H1 (cell line): ENCODE results near the gene TPRG1L. TPM values are rescaled to one million over a fixed set of nuclear protein-coding genes. Genes with fewer than 3 reads are reported as not detected.

Source experiments
- CTCF ChIA-PET: fragments of 300-600 bp; sonication (Branson Sonifier 250); formaldehyde crosslinking; loops from one replicate; lab custom pipeline; 2021; ENCODE audit not compliant: partially characterized antibody; lab: Charles Lee
- POLR2A ChIA-PET: fragments of 300-600 bp; sonication (Branson Sonifier 250); formaldehyde crosslinking; loops from one replicate; lab custom pipeline; 2021; ENCODE audit warnings: inconsistent platforms; ENCODE audit not compliant: partially characterized antibody; lab: Charles Lee
- DNase-seq, 2 experiments: peaks; one replicate each; pipeline versions ENCODE4 v3.0.0 to v3.0.0-alpha.2; 2010 to 2022; ENCODE audit warnings: low spot score in 2 of 2, low read depth in 1 of 2, mixed read lengths in 1 of 2
- FAIRE-seq: peaks from 2 replicates; lab custom pipeline; 2011; peaks lifted over from hg19 to GRCh38; lab: Jason Lieb, UNC
- H2AFZ ChIP-seq: 2 replicates; pipeline ENCODE4 v1.8.1; 2012; ENCODE audit warnings: low read length, inconsistent platforms
- H2AK5ac ChIP-seq: 2 replicates; pipeline ENCODE4 v1.6.1; 2013; ENCODE audit warnings: low read depth, low read length
- H2BK120ac ChIP-seq: replicated peaks from 2 replicates; pipeline ENCODE3; 2013; ENCODE audit warnings: low read depth, low read length, inconsistent platforms
- H2BK12ac ChIP-seq: 2 replicates; pipeline ENCODE4 v1.6.1; 2013; ENCODE audit warnings: low read depth, low read length
- H2BK15ac ChIP-seq: 2 replicates; pipeline ENCODE4 v1.6.1; 2013; ENCODE audit warnings: low read length
- H2BK20ac ChIP-seq: 2 replicates; pipeline ENCODE4 v1.6.1; 2013; ENCODE audit warnings: low read length
- H2BK5ac ChIP-seq: 2 replicates; pipeline ENCODE4 v1.6.1; 2013; ENCODE audit warnings: low read depth, low read length
- H3K14ac ChIP-seq: 2 replicates; pipeline ENCODE4 v1.6.1; 2013; ENCODE audit warnings: inconsistent platforms; ENCODE audit not compliant: insufficient read length
- H3K18ac ChIP-seq: 2 replicates; pipeline ENCODE4 v1.6.1; 2013; ENCODE audit warnings: low read length; ENCODE audit errors: extremely low read depth
- H3K23ac ChIP-seq: 2 replicates; pipeline ENCODE4 v1.6.1; 2013; ENCODE audit warnings: inconsistent platforms; ENCODE audit not compliant: insufficient read length
- H3K23me2 ChIP-seq: 2 replicates; pipeline ENCODE4 v1.6.1; 2013; ENCODE audit warnings: low read depth, low read length
- H3K27ac ChIP-seq: 2 replicates; pipeline ENCODE4 v1.6.1; 2011; ENCODE audit warnings: low read depth, low read length, inconsistent platforms
- H3K27me3 ChIP-seq, 4 experiments: replicated peaks in 1 of 4; 1 replicate in 1 of 4; 2 replicates in 3 of 4; pipeline versions ENCODE4 v1.6.1 to v1.8.1; 2011 to 2013; ENCODE audit warnings: low read length in 3 of 4, mild to moderate bottlenecking in 3 of 4, inconsistent platforms in 2 of 4, mixed read lengths in 2 of 4, moderate library complexity in 1 of 4; ENCODE audit not compliant: control insufficient read depth in 3 of 4, insufficient read depth in 3 of 4; ENCODE audit errors: extremely low read depth in 1 of 4
- H3K36me3 ChIP-seq, 4 experiments: 2 replicates each; pipeline versions ENCODE4 v1.6.1 to v1.8.1; 2011 to 2013; ENCODE audit warnings: mild to moderate bottlenecking in 4 of 4, low read length in 3 of 4, moderate library complexity in 2 of 4, control low read depth in 1 of 4, inconsistent platforms in 1 of 4; ENCODE audit not compliant: insufficient read depth in 4 of 4, control insufficient read depth in 2 of 4
- H3K4ac ChIP-seq: replicated peaks from 2 replicates; pipeline ENCODE3; 2013; ENCODE audit warnings: low read length, low read depth, mixed read lengths, inconsistent platforms; ENCODE audit not compliant: insufficient read length
- H3K4me1 ChIP-seq, 4 experiments: replicated peaks in 1 of 4; 1 replicate in 1 of 4; 2 replicates in 3 of 4; pipeline versions ENCODE4 v1.6.1 to v1.8.1; 2011 to 2013; ENCODE audit warnings: low read length in 3 of 4, inconsistent platforms in 2 of 4, mixed read lengths in 1 of 4; ENCODE audit not compliant: insufficient read depth in 4 of 4, control insufficient read depth in 3 of 4
- H3K4me2 ChIP-seq, 2 experiments: 2 replicates each; pipeline versions ENCODE4 v1.6.1 to v1.8.1; 2011 to 2013; ENCODE audit warnings: low read depth in 2 of 2, low read length in 2 of 2, control low read depth in 1 of 2, inconsistent platforms in 1 of 2, mild to moderate bottlenecking in 1 of 2; ENCODE audit not compliant: insufficient read depth in 1 of 2
- H3K4me3 ChIP-seq, 4 experiments: fragments of 200-600, 300-600 bp in 1 of 4; sonication (generic), shearing (Covaris generic), sonication (Bioruptor Twin) in 1 of 4; 2 replicates each; pipeline versions ENCODE4 v1.5.1 to v1.8.1; 2011 to 2016; ENCODE audit warnings: low read length in 4 of 4, low read depth in 3 of 4, control low read depth in 2 of 4, inconsistent platforms in 2 of 4, mild to moderate bottlenecking in 2 of 4, mixed read lengths in 1 of 4, moderate library complexity in 1 of 4; ENCODE audit not compliant: insufficient read depth in 2 of 4; ENCODE audit errors: extremely low read depth in 1 of 4
- H3K56ac ChIP-seq: replicated peaks from 2 replicates; pipeline ENCODE3; 2013; ENCODE audit warnings: low read depth, mild to moderate bottlenecking, mixed read lengths, low read length, inconsistent platforms; ENCODE audit not compliant: insufficient read length
- H3K79me1 ChIP-seq: 2 replicates; pipeline ENCODE4 v1.6.1; 2013; ENCODE audit warnings: low read depth, low read length, control low read depth
- H3K79me2 ChIP-seq, 2 experiments: 2 replicates each; pipeline versions ENCODE4 v1.6.1 to v1.8.1; 2012 to 2013; ENCODE audit warnings: low read length in 2 of 2, mild to moderate bottlenecking in 2 of 2, inconsistent platforms in 1 of 2; ENCODE audit not compliant: insufficient read depth in 2 of 2, control insufficient read depth in 1 of 2
- H3K9ac ChIP-seq, 4 experiments: replicated peaks in 1 of 4; 1 replicate in 1 of 4; 2 replicates in 3 of 4; pipeline versions ENCODE4 v1.6.1 to v1.8.1; 2011 to 2013; ENCODE audit warnings: low read depth in 3 of 4, low read length in 3 of 4, control low read depth in 2 of 4, mild to moderate bottlenecking in 2 of 4, moderate library complexity in 2 of 4, inconsistent platforms in 1 of 4; ENCODE audit errors: extremely low read depth in 1 of 4
- H3K9me3 ChIP-seq, 2 experiments: 2 replicates each; pipeline versions ENCODE4 v1.6.1 to v1.8.1; 2012 to 2013; ENCODE audit warnings: mild to moderate bottlenecking in 2 of 2, moderate library complexity in 2 of 2, control low read depth in 1 of 2, inconsistent platforms in 1 of 2, low read depth in 1 of 2, low read length in 1 of 2, mixed read lengths in 1 of 2; ENCODE audit not compliant: insufficient read depth in 2 of 2
- H4K20me1 ChIP-seq, 2 experiments: replicated peaks in 1 of 2; 2 replicates each; pipeline versions ENCODE3 to v1.8.1; 2011 to 2013; ENCODE audit warnings: inconsistent platforms in 2 of 2, low read length in 2 of 2, mild to moderate bottlenecking in 1 of 2; ENCODE audit not compliant: insufficient read depth in 2 of 2, control insufficient read depth in 1 of 2
- H4K5ac ChIP-seq: 2 replicates; pipeline ENCODE4 v1.6.1; 2013; ENCODE audit warnings: low read length, low read depth, mixed read lengths, inconsistent platforms; ENCODE audit not compliant: insufficient read length
- H4K8ac ChIP-seq: 2 replicates; pipeline ENCODE4 v1.8.0; 2013; ENCODE audit warnings: mild to moderate bottlenecking, moderate library complexity, low read length, inconsistent platforms; ENCODE audit not compliant: insufficient read depth; ENCODE audit errors: extremely low read depth
- H4K91ac ChIP-seq: replicated peaks from 2 replicates; pipeline ENCODE3; 2013; ENCODE audit warnings: low read length, mixed read lengths, inconsistent platforms; ENCODE audit not compliant: insufficient read length
- BCL11A ChIP-seq, 2 experiments: IDR thresholded peaks; one replicate each; pipeline ENCODE4 v1.6.1; 2011; ENCODE audit warnings: low read depth in 2 of 2, low read length in 2 of 2, mild to moderate bottlenecking in 2 of 2
- BRCA1 ChIP-seq: IDR thresholded peaks from 2 replicates; pipeline ENCODE4 v1.6.1; 2012; ENCODE audit warnings: low read depth, low read length, improper control_type of control experiment
- CBX5 ChIP-seq: fragments of 300-800, 300-1000 bp; sonication (generic); IDR thresholded peaks from 2 replicates; pipeline ENCODE4 v1.7.1; 2016; ENCODE audit warnings: antibody characterized with exemption, low read length, low read depth
- CHD2 ChIP-seq: IDR thresholded peaks from 2 replicates; pipeline ENCODE4 v1.6.1; 2012; ENCODE audit warnings: low read length, improper control_type of control experiment
- RFX5 ChIP-seq: IDR thresholded peaks from 2 replicates; pipeline ENCODE4 v1.6.1; 2011; ENCODE audit warnings: low read depth, low read length, improper control_type of control experiment, borderline replicate concordance
- WGBS, 2 experiments: shearing (Covaris generic) in 1 of 2; methylation state at CpG; one replicate each; pipeline versions ENCODE4 v1.1.6 to v1.1.7; 2013 to 2015; ENCODE audit warnings: low lambda C conversion rate in 2 of 2, mixed read lengths in 2 of 2, inconsistent platforms in 1 of 2, low coverage in 1 of 2, missing lambda C conversion rate in 1 of 2; ENCODE audit not compliant: insufficient replicate concordance in 2 of 2, insufficient coverage in 1 of 2, insufficient read length in 1 of 2; ENCODE audit errors: extremely low coverage in 1 of 2, missing lambda C conversion rate in 1 of 2; 5-methylcytosine and 5-hydroxymethylcytosine counted together
- polyA plus RNA-seq, 7 experiments: library from polyadenylated mRNA; depleted of rRNA in 3 of 7; stranded (reverse) in 5 of 7; unstranded in 2 of 7; fragments of >200 nt in 5 of 7; fragments of 200-250 nt in 2 of 7; gene quantifications; 1 replicate in 5 of 7; 2 replicates in 1 of 7; 4 replicates in 1 of 7; pipeline versions ENCODE4 v1.2.1 to v1.2.3, GENCODE V29; 2011 to 2013; ENCODE audit warnings: missing spikeins in 2 of 7, mixed read lengths in 2 of 7
- total RNA-seq: library from RNA; stranded (reverse); fragmentation: NEBNext Ultra II Directional; extraction: Animal tissue kit (Norgen Biotek cat#: 25700); gene quantifications from 2 replicates; pipeline ENCODE4 v1.2.1, GENCODE V29; 2021

Gene TPRG1L
- total and polyA plus RNA-seq, 2 of the 8 experiments (the other 6 are each of a cell fraction or from before 2014, with no cell fraction given), result 21.7 to 22.3 TPM

- Histone ChIP-seq H3K36me3 (peaks cover 4 to 20% (median 9%) of the 10 kb centered on the region in 4 experiments; a peak in 6 of 8 replicates), H3K9ac (no peak overlapping the region), H3K79me2 (no peaks in the 10 kb centered on the region), H3K23ac (no peak overlapping the region), H4K20me1 (peaks cover 0 to 12% of the 10 kb centered on the region in 2 experiments), H3K27me3 (no peaks in the 10 kb centered on the region), H2BK5ac (no peak overlapping the region), H2BK20ac (no peak overlapping the region), H2AK5ac (no peak overlapping the region), H3K56ac (no peak overlapping the region), H2AFZ (no peak overlapping the region), H3K9me3 (no peaks in the 10 kb centered on the region), H3K23me2 (no peaks in the 10 kb centered on the region), H3K4ac (no peak overlapping the region), H3K4me2 (no peak overlapping the region), H3K18ac (no peak overlapping the region), H2BK12ac (no peak overlapping the region), H2BK120ac (no peak overlapping the region), H3K4me1 (no peaks in the 10 kb centered on the region), H3K79me1 (peaks cover 5% of the 10 kb centered on the region), H3K14ac (no peak overlapping the region), H4K8ac (no peak overlapping the region), H4K5ac (no peak overlapping the region), H3K4me3 (no peak overlapping the region), H3K27ac (no peak overlapping the region), H4K91ac (no peak overlapping the region), H2BK15ac (no peak overlapping the region)
- DNase-seq (no peak), FAIRE-seq (no peak)
- POLR2A ChIA-PET, result no interaction called here
- WGBS, 2 experiments, result 97% methylated on average over 15 of the region's 15 CpGs; no CpG with 5 or more reads in 1 of the 2 experiments
- CTCF ChIA-PET, result interaction anchor here (1.0 to 1.7 kb wide), 6 partner anchors 16 to 137 kb away, joined by 3 to 7 read pairs (median 4); no protein-coding TSS in a partner anchor
- TF ChIP-seq CHD2, result no peak
- no peak for TF ChIP-seq BCL11A (IDR thresholded peaks at IDR 0.05; ENCODE audit: low read depth in 2 of 2, low read length in 2 of 2)
- no peak for TF ChIP-seq CBX5
- no peak for TF ChIP-seq RFX5
- no peak for TF ChIP-seq BRCA1
These were observed 13.9 kb downstream of the TPRG1L start for GRCh38 chr1:3638676-3639075.
